Astrocyte of the cerebellum (primary cell): ENCODE measurements around the gene PSEN2.

ENCODE experiments used
- DNase-seq: peaks from one replicate; pipeline ENCODE4 v3.0.0-alpha.2; 2011; ENCODE audit warnings: low read depth
- H3K4me3 ChIP-seq: 2 replicates; pipeline ENCODE4 v1.5.1; 2011; ENCODE audit warnings: mild to moderate bottlenecking, low read depth, low read length, moderate library complexity
- CTCF ChIP-seq: IDR thresholded peaks from 2 replicates; pipeline ENCODE4 v1.5.1; 2012; ENCODE audit warnings: low read length, low read depth, moderate library complexity, mild to moderate bottlenecking; ENCODE audit errors: missing control alignments
- in situ Hi-C: cut with HindIII; loops from 2 replicates; pipeline ENCODE4 v1.10.0; 2017; ENCODE audit warnings: low sequenced_read_pairs

The PSEN2 gene

GRCh38 chr1:226908913-226909312, 38.5 kb downstream of the PSEN2 start:
- DNase-seq: no peak
- no peak for TF ChIP-seq CTCF
- no peak overlapping the region for H3K4me3 ChIP-seq
- in situ Hi-C loops: loop anchor here (25.0 kb wide), 1 partner anchor 553 kb away; no protein-coding TSS in a partner anchor

DNA sequence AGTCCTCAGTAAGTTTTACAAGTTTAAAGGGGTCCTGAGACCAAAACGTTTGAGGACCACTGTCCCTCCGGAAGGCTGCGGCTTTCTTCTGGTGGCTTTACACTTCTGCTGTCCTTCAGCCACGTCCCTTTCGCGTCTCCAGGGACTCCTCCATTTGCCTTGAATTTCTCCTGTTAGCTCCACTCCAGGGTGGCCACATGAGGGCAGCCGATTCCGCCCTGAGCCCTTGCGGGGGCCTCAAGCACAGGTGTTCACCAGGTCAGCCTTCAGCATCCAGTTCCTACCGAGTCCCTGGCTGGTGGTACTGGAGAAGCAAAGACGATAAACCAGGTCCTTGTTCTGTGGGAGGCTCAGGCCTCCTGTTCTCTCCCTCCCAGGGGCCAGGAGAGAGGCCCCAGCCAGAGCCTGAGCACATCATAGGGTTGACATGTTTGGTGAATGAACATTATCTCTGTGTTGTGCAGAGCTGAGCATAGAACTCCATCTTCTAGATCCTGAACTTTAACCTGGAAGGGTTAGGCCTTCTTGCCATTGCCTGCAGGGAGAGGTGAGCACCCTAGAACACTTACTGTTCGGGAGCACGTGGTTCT, 42.3 kb downstream of the PSEN2 start:
- no peak overlapping the region for H3K4me3 ChIP-seq
- in situ Hi-C loops: loop anchor here (25.0 kb wide), 1 partner anchor 550 kb away; no protein-coding TSS in a partner anchor
- DNase-seq: no peak
- TF ChIP-seq CTCF: peak; percentile 61

DNA sequence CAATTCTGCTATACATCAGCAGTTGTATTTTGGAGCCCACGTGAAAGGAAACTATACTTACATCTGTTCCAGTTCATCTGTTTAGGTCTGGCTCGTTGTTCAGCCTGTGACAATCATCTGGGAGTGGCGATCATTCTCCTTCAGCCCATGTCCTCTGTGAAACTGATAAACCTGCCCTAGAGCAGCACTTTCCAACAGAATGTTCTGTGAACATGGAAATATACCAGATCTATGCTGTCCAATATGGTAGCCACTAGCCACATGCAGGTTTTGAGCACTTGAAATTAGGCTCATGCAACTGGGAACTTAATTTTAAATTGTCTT, 45.2 kb downstream of the PSEN2 start:
- H3K4me3 ChIP-seq: no peak overlapping the region
- no peak for TF ChIP-seq CTCF
- in situ Hi-C loops: loop anchor here (25.0 kb wide), 1 partner anchor 547 kb away; no protein-coding TSS in a partner anchor
- DNase-seq: no peak

DNA sequence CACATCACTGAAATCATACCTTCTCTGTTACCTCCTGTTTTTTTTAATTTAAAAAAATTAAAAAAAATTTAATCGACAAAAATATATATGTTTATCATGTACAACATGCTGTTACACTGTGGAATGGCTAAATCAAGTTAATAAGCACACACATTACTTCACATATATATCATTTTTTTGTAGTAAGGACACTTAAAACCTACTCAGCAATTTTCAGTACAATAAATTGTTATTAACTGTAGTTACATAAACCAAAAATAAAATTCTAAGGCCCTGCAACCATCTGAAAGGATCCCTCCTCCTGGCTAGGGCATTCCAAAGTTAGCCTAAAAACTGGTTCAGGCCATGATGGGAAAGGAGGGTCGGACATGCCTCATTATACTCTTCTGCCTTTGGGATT, 46.1 kb downstream of the PSEN2 start:
- no peak for TF ChIP-seq CTCF
- DNase-seq: no peak
- in situ Hi-C loops: loop anchor here (25.0 kb wide), 1 partner anchor 546 kb away; no protein-coding TSS in a partner anchor
- no peak overlapping the region for H3K4me3 ChIP-seq

DNA sequence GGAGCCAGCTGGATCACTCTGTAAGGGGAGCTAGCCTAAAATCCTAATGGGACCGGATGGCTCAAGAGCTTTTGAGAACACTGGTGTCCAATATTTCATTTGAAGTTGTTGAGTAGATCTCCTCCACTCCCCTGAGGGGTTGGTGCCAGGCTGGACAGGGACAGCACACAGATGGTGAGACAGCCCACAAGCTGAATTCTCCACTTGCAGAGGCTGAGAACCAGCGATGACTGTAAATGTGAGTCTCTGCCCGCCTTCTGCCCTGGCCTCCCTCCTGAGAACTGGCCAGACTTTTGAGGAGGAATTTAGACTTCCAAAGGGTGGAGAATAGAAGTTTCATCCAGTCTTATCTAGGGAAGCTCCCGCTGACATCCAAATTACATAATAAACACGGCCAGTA, 49.2 kb downstream of the PSEN2 start:
- in situ Hi-C loops: loop anchor here (25.0 kb wide), 1 partner anchor 543 kb away; no protein-coding TSS in a partner anchor
- TF ChIP-seq CTCF: no peak

GRCh38 chr1:226919995-226920394, 49.6 kb downstream of the PSEN2 start:
- in situ Hi-C loops: loop anchor here (25.0 kb wide), 1 partner anchor 542 kb away; no protein-coding TSS in a partner anchor
- DNase-seq: no peak
- H3K4me3 ChIP-seq: no peak overlapping the region
- no peak for TF ChIP-seq CTCF

More for the DNA sequence above, 49.2 kb downstream of the PSEN2 start:
- H3K4me3 ChIP-seq: no peak overlapping the region
- DNase-seq: no peak
